Activated CD4-positive, CD25-positive, alpha-beta regulatory T cell (primary cell): ENCODE results near the gene STYK1.
"Not testable (repeated sequence)": the region's sequence is repeated elsewhere in the genome, so short reads cannot be mapped to it uniquely, and the experiment has no call there.

Experiments used
- DNase-seq, 4 experiments: peaks; one replicate each; lab custom pipeline; 2025; lab: John Stamatoyannopoulos, UW

Gene STYK1

GRCh38 chr12:10689146-10689545, 15.3 kb upstream of the STYK1 start:
- no peak for DNase-seq

- no peak for DNase-seq
Observed at GRCh38 chr12:10688042-10688441, 14.2 kb upstream of the STYK1 start.

GRCh38 chr12:10672231-10672868, 1.5 kb downstream of the STYK1 start:
- no peak for DNase-seq

- no peak for DNase-seq
Observed at GRCh38 chr12:10669533-10669932, 4.3 kb downstream of the STYK1 start.

- DNase-seq = no peak
Observed at GRCh38 chr12:10668526-10668925, 5.3 kb downstream of the STYK1 start.

GRCh38 chr12:10667581-10667980, 6.3 kb downstream of the STYK1 start:
- no peak for DNase-seq

GRCh38 chr12:10664499-10664898, 9.4 kb downstream of the STYK1 start:
- no peak for DNase-seq

GRCh38 chr12:10663869-10664268, 10.0 kb downstream of the STYK1 start:
- no peak for DNase-seq

- DNase-seq = no peak
Observed at GRCh38 chr12:10661338-10661737, 12.5 kb downstream of the STYK1 start.

GRCh38 chr12:10654003-10654402, 19.8 kb downstream of the STYK1 start:
- no peak for DNase-seq

GRCh38 chr12:10652192-10652591, 21.7 kb downstream of the STYK1 start:
- DNase-seq = no peak

GRCh38 chr12:10646576-10646975, 27.3 kb downstream of the STYK1 start:
- DNase-seq = not testable (repeated sequence)

GRCh38 chr12:10645910-10646309, 27.9 kb downstream of the STYK1 start:
- no peak for DNase-seq

- DNase-seq = no peak
Observed at GRCh38 chr12:10641735-10642500, 31.9 kb downstream of the STYK1 start.

- no peak for DNase-seq
Observed at GRCh38 chr12:10638728-10639127, 35.1 kb downstream of the STYK1 start.

- DNase-seq = no peak
Observed at GRCh38 chr12:10636611-10637010, 37.2 kb downstream of the STYK1 start.

GRCh38 chr12:10636124-10636523, 37.7 kb downstream of the STYK1 start:
- DNase-seq = no peak

GRCh38 chr12:10635306-10635705, 38.5 kb downstream of the STYK1 start:
- no peak for DNase-seq

GRCh38 chr12:10634427-10634826, 39.4 kb downstream of the STYK1 start:
- no peak for DNase-seq

GRCh38 chr12:10633541-10633940, 40.3 kb downstream of the STYK1 start:
- DNase-seq = no peak

- no peak for DNase-seq
Observed at GRCh38 chr12:10632226-10632625, 41.6 kb downstream of the STYK1 start.

- DNase-seq = no peak
Observed at GRCh38 chr12:10624605-10625004, 49.2 kb downstream of the STYK1 start.

- DNase-seq = no peak
Observed at GRCh38 chr12:10623131-10623530, 50.7 kb downstream of the STYK1 start.

- no peak for DNase-seq
Observed at GRCh38 chr12:10621278-10621677, 52.6 kb downstream of the STYK1 start.
